HG03432 (cell line): ENCODE results near the gene GPC6.
"Not testable (repeated sequence)": the region's sequence is repeated elsewhere in the genome, so short reads cannot be mapped to it uniquely, and the experiment has no call there.

Source experiments
- ATAC-seq: cut with Tn5 transposase; IDR thresholded peaks from one replicate; pipeline ENCODE4 v1.9.1; 2021; ENCODE audit warnings: mild to moderate bottlenecking, moderate library complexity; ENCODE audit not compliant: unreplicated experiment

The GPC6 gene

DNA sequence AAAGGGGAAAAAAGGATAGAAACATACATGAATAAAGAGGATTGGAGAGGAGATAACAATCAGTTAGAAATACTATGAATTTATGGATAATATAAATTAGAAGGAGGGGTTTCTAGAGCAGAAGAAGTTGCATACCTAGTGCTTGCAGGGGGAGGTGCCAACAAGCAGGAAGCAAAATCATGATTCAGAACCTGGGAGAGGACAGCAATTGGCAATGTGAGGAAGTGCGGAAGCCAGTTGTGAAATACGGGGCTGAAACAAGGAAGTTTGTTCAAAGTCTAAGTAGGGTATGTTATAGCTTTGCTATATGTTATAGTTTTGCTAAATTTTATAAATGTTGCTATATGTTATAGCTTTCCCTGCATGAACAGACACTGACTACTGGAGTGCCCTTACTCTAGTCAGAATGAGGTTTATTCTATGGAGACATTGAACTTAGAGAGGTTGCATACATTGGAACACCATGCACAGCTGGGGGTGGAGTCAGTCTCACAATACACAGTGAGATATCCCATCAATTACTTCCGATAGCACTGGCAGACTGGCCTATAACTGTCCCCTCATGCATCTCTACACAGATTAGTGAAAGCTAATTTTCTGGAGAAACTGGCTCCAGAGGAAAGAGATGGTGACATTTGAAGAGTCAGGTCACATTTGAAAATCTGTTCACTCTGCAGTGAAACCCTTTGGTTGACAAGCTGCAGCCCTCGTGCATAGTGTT, 92.1 kb downstream of the GPC6 start:
- ATAC-seq = no peak

DNA sequence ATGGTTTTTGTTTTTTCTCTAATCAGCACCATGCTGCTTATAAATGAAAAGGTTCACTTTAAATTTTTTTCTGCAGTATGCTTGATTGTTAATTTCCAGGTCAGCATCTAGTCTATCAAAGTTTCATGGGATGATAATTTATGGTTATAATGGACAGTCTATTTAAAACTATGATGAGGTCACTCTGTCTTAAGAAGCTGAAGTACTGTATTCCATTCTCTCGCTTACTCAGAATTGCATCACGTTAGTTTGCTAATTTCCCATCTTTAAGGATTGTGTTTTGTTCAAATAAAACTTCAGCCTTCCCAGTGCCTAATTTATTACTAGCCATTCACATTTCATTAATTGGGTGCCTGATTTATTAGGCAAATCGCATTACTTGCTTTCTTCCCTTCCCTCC, 94.3 kb downstream of the GPC6 start:
- no peak for ATAC-seq

DNA sequence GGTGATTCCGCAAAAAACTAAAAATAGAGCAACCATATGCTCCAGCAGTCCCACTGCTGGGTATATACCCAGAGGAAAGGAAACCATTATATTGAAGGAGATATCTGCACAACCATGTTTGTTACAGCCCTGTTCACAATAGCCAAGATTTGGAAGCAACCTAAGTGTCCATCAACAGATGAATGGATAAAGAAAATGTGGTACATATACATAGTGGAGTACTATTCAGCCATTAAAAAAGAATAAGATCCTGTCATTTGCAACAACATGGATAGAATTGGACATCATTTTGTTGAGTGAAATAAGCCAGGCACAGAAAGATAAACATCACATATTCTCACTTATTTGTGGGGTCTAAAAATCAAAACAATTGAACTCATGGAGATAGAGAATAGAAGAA, 97.3 kb downstream of the GPC6 start:
- ATAC-seq = not testable (repeated sequence)

DNA sequence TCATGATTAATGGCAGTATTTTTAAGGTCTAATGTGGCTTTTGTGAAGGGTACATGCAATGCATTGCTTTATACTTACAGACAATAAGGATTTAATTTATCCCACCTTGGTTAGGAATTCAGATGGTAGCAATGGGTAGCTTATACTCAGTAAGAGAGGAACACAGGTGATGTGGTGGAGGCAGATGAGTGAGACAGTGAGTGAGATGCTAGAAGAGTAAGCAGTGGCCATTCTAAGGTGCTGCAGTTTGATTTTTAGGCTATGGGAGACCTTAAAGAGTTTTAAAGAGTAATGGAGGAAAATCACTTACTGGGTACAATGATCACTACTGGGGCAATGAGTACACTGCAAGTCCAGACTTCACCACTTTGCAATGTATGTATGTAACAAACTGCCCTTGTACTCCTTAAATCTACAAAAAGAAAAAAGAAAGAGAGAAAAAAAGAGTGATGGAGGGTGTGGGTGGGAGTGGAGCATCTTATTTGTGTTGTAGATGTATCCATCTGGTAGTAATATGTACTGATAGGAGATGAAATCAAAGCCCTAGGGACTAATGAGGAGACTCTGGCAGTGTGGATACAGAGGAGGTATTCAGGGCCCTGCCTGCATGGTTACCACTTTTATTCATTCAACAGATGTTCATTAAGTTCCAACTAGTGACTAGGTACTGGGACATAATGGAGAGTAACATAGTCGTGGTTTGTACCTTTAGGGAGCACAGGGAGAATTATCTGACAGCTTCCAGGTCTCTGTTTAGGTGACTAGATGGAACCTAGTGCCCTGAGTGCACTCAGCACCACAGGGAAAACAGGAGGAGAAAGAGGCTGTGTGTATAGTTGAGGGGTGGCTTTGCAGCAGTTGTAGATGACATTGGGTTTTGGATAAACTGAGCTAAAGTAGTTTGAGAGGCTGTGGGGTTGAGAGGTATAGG, 99.0 kb downstream of the GPC6 start:
- ATAC-seq = no peak

DNA sequence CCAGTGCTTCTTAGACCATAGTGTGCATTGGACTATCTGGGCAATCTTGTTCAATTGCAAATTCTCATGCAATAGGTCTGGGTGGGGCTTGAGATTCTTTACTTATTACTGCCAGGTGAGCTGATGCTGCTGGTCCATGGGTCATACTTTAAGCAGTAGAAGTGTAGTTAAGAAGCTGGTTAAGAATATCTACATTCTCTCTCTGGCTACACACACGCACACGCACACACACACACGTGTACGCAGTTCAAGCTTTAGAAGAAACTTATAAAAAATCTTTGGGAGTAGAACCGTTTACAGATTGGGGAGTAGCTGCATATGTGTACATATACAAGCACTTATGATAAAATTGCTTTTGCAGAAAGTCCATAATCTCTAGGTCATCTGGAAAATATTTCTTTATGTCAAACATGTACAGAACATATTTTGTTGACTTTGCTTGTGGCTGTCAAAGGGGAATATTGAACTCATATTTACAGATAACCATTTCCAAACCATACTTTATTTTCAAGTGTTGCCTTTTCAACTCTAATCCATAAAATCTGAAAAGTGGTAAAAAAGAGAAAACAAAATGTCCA, 99.7 kb downstream of the GPC6 start:
- ATAC-seq = no peak

DNA sequence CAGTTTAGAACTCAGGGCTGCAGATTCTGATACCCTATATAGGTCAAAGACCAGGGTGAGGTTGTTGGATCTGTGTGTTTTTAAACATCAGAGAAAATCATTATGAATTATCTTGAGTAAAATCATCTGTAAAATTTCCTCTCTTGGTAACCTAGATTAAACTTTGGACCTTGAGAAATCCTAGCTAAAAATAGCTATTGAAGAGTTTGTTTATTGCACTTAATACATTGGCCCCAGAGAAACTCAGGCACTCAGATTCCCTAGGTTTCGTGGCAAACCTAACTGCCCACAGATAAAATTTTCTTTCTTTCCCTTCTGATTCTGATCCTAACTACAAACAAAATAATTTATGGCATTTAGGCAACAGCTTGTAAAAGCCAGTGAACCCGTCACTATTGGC, 102.3 kb downstream of the GPC6 start:
- no peak for ATAC-seq

DNA sequence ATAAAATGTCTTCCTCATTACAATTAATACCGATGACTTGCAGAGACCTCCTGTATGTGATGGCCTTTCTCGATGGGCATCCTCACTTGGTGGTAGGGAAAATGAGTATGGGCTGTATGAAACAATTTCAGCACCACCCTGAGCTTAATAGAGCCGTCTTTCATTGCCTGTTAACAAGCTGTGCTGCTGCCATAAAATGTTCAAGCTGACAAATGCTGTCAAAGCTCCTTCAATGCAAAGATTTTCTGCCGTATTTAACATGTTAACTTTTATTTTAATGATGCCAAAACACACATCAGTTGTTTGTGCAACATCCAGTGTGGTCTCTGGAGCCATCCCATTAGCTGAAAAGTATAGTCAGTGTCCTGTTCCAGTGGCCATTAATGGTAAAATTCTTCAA, 110.1 kb downstream of the GPC6 start:
- ATAC-seq = no peak

DNA sequence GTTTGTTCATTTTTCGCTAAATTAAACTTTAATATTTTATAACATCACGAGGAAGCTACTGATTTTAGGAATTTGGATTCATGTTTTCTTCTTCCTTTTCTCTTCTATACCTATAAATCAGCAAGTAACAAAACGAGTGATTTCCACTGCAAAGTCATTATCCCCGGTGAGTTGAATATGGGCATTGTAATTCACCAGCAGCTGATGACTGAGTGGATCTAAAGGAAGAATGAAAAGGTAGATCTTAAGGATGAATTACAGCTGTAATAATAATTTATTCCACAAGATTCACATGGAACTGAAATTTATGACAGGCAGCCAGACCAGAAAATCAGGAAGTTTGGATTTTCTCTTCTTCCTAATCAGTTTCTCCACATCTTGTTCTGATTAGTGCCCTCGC, 111.4 kb downstream of the GPC6 start:
- ATAC-seq = no peak

DNA sequence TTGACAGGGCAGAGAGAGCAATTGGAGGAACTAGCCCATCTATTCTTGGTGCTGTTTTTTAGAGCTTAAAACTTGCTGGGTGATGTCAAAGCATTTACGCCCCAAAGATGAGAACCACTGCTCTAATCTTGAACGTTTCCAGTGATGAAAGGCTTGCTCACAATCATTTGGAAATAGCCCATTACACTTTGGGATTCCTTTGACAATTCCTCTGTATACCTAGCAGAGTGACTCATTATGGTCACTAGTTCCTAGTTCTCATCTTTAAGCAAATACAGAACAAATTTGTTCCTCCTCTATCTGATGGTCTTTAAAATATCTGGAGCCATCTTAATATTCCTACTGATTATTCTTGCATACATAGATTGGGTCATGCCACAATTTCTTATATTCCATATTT, 112.3 kb downstream of the GPC6 start:
- no peak for ATAC-seq

DNA sequence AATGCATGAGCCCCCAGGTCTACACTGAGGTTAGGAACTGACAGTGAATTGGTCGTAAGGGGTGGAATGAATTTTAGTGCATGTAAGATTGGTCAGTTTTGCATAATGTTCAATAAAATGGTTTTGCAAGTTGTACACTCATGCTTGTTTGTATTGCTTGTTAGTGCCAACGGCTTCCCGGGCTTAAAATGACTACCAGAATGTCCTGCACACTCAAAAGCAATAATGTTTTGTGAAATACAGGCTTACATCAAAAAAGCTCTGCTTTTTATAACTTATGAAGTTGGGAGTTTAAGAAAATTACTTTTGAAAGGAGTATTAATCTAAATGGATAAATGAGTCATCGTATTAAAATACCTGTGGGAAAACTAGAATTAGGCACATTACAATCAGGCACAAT, 112.9 kb downstream of the GPC6 start:
- no peak for ATAC-seq

DNA sequence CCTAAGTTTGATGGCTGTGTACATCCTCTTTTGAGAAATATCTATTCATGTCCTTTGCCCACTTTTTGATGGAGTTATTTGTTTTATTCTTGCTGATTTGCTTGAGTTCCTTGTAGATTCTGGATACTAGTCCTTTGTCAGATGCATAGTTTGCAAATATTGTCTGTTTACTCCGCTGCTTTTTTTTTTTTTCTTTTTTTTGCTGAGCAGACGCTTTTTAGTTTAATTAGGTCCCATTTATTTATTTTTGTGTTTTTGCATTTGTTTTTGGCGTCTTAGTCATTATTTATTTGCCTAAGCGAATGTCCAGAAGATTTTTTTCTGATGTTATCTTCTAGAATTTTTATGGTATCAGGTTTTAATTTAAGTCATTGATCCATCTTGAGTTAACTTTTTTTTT, 114.9 kb downstream of the GPC6 start:
- no peak for ATAC-seq

DNA sequence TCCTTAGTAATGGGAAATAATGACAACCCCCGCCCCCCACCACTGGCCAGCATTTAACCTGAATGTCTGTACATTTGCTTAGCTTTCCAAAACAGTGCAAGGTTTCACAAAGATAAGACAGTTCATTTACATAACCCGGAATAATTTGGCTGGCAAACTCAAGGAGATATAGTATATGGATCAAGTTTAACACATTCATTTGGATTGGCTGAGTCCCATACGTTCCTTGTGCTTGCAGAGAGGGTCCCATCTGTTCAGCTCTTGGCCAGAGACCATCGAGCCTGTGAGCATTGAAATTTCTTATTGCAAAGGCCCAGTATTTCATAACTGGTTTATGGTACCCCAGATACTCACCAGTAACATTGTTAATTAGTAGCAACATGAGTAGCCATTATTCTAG, 116.5 kb downstream of the GPC6 start:
- ATAC-seq = no peak

DNA sequence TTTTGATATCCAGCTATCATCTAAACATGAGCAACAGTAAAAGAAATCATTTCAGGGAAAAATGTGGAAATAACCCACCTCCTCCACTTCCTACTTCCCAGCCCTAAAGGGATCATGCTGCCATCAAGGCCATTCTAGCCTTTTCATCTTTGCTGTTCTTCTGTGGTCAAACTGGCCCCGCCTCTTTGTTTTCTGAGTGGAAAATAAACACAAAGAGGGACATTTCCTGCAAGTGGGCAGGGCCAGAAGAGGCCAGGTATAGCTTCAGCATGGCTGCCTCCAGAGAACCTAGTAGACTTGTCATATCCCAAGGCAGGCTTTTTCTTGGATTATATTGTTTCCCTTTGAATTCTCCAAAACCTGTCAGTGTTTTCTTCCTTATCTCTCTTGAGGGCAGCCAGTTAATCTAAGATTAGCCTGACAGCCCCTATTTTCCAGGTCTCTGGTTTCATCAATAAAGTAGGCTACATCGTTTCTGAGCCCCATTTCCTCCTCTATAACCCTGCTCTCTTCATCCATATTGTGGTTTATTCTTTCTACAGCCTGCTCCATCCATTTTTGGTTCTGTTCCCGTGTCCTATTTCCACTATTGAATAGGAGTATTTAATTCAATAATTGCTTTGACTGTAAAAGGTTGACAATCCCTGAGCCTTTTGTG, 117.6 kb downstream of the GPC6 start:
- no peak for ATAC-seq

DNA sequence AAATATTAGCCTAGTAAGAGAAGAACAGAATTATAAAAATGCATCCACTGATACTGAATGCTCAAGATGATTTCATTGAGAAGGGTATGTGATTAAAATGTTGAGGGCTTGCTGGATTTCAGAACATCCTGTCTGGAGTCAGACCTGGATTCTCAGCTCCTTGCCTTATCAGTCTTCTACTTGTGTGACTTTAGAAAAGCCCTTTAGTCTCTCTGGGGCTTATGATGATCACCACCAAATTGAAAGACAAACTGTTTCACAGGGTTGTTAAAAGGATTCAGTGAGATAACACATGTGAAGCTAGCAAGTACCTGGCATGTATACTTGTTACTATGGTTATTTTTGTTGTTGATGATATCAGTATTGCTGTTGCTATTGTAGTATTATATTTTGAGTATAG, 118.4 kb downstream of the GPC6 start:
- no peak for ATAC-seq

DNA sequence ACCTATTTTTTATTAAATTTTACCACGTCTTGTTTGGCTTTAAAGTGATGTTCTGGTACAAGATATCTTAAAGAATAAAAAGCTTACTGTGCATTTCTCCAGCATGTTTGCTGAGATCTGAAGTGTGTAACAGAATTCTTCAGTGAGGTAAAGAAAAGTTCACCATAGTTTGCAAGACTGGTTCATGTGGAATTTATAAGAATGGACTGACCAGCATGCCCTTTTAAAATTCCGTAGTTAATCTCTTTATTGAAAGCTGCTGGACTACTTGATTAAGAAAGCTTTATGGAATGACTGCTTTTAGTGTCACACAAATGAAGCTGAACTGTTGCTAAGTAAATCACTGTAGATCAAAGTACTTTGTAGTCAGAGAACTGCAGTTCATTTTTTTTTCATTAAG, 119.2 kb downstream of the GPC6 start:
- ATAC-seq = no peak

DNA sequence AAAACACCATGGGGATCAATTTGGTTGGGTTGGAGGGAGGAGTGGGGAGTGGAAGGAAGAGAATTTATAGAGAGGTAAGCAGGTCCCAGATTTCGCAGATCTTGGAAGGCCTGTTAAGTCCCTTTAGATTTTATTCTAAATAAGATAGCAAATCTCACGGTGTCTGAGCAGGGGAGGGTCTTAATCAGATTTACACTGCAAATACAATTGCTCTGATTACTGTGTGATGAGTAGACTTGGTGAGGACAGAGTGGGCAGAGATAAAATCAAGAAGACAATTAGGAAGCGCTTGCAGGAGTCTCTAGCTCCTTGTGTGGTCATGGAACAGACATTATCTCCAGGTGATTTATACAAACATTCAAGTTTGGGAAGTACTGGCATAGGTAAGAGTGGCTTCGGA, 126.0 kb downstream of the GPC6 start:
- ATAC-seq = no peak

DNA sequence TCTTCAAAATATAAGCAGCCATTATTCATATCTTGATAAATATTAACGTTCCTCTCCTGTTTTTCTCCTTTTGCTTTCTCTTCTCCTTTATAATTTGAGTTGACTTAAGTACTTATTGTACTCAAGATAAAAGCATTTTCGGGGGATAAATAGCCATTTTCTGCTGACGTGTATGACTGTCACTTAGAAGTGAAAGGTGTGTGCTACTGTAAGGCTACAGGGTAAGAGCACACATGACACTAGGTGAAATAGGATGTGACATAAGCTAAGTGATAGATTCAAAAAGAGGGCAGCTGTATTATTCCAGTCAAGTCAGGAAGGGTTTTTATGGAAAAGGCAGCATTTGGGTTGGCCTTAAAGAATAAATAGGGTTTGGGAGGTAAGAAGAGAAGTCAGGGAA, 128.5 kb downstream of the GPC6 start:
- no peak for ATAC-seq

DNA sequence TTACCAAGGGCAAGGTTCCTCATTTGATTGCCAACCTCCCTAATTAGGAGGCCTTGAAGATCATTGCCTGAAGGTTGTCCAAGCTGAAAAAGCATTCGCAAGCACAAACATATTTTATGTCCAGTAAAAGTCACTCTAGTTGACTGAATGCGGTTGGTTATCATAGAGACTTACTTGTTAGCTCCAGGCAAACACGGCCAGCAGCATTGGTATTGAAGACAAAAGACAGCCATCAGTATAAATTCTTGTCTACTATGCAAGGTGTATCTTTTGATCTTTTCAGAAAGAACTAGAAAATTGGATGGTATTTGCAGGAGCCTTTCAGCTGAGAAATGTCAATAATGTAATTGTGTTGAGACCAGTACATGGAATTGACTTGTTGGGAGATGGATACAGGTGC, 129.9 kb downstream of the GPC6 start:
- no peak for ATAC-seq

DNA sequence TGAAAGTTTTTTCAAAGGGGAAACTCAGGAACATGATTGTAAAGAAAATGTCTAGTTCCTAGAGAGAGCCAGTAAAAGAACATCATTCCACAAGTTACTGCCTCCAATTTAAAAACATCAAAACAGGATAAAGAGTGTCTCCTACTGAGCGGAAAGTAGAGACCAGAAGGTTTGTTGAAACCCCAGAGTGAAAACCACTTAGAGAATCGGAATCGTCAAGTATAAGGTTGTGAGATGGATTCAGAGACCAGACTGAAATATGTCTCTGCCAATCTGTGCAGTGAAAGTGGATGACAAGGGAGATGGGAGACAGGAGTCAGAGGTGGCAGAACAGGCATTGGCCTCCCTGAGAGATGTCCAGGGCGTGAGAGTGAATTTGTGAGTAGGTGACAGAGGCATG, 133.4 kb downstream of the GPC6 start:
- no peak for ATAC-seq

DNA sequence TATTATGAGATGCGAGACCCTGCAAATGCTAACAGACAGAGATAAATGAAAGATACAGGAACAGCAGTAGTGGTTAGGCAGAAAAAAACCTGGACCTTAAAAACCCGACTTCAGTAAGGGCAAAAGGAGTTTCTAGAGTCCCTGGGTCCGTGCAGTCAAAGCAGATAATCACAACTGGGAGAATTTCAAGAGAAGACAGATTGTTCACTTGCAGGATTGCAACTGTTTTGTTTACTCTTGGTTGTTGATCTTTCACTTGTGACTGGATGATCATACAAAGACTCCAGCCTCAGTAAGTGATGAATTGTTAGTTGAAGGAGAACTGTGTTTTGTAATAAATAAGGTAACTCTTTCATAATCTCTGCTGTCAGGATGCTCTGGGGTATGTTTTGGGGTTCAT, 135.1 kb downstream of the GPC6 start:
- no peak for ATAC-seq

DNA sequence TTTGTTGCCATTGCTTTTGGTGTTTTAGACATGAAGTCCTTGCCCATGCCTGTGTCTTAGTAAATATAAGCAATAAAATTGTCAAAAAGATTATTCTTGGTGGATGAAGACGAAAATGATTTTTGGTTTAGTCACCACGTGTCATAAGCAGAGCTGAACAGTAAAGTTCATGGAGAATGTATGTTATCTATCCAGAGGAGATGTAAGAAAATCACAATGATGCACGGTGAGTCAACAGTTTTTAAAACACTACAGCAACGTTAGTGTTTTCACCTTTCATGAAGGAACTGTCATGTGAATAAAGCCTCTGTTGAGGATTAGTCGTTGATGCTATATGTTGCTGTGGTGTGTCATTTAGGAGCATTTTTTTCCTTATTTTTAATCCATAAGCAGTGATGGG, 137.6 kb downstream of the GPC6 start:
- no peak for ATAC-seq

DNA sequence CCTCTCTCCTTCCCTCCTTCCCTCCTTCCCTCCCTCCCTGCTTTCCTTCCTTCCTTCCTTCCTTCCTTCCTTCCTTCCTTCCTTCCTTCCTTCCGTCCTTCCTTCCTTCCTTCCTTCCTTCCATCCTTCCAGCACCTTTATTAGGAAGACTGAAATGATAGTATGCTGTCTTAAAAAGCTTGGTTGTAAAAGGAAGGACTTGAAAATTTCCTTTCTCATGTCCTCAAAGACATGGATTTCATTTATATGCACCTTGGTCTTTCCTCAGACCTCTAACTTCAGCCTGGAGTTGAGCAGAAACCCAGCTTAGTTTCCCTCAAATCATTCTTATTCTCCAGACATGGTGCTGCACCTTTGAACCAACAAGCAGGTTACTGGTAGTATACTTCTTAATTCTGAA, 141.7 kb downstream of the GPC6 start:
- no peak for ATAC-seq
